MCF 10A (cell line): ENCODE results near the gene ADSS2. TPM values are rescaled to one million over a fixed set of nuclear protein-coding genes. Genes with fewer than 3 reads are reported as not detected.

Experiments
- BruUV-seq: library from RNA; stranded (reverse); fragments of 400-500 nt; replicated peaks from 2 replicates; lab custom pipeline; 2021; lab: Mats Ljungman, UMichigan
- CTCF ChIA-PET: fragments of 300-600 bp; sonication (Branson Sonifier 250); formaldehyde crosslinking; extraction: SDS; loops from one replicate; lab custom pipeline; 2021; ENCODE audit warnings: antibody characterized with exemption, inconsistent platforms; lab: Yijun Ruan, JAX
- POLR2A ChIA-PET: fragments of 300-600, 350-650 bp; sonication (Branson Sonifier 250); formaldehyde crosslinking; extraction: SDS; loops from one replicate; lab custom pipeline; 2020; ENCODE audit warnings: antibody characterized with exemption, inconsistent platforms; lab: Yijun Ruan, JAX
- DNase-seq: peaks from one replicate; pipeline ENCODE4 v3.0.0-alpha.2; 2018; ENCODE audit not compliant: unreplicated experiment
- H3K27ac Mint-ChIP-seq: one replicate; pipeline ENCODE4 v1.8.0; 2022; ENCODE audit warnings: mild to moderate bottlenecking, low read depth, mixed read lengths; ENCODE audit not compliant: unreplicated experiment
- H3K27me3 Mint-ChIP-seq: one replicate; pipeline ENCODE4 v1.8.0; 2022; ENCODE audit warnings: mixed read lengths; ENCODE audit not compliant: insufficient read depth, unreplicated experiment
- H3K36me3 Mint-ChIP-seq: one replicate; pipeline ENCODE4 v1.8.0; 2022; ENCODE audit warnings: mild to moderate bottlenecking, moderate library complexity, mixed read lengths; ENCODE audit not compliant: insufficient read depth, unreplicated experiment
- H3K4me1 Mint-ChIP-seq: one replicate; pipeline ENCODE4 v1.8.0; 2022; ENCODE audit warnings: mixed read lengths; ENCODE audit not compliant: insufficient read depth, unreplicated experiment
- H3K4me3 Mint-ChIP-seq: one replicate; pipeline ENCODE4 v1.8.0; 2022; ENCODE audit warnings: mild to moderate bottlenecking, moderate library complexity, mixed read lengths; ENCODE audit not compliant: unreplicated experiment
- H3K9me3 Mint-ChIP-seq: one replicate; pipeline ENCODE4 v1.8.0; 2022; ENCODE audit warnings: mixed read lengths; ENCODE audit not compliant: unreplicated experiment
- CTCF ChIP-seq: fragments of 200-600 bp; IDR thresholded peaks from one replicate; pipeline ENCODE4 v1.8.0; 2022; ENCODE audit warnings: antibody characterized with exemption, mild to moderate bottlenecking; ENCODE audit not compliant: unreplicated experiment
- intact Hi-C: fragments of 100-400 bp; cut with micrococcal nuclease; formaldehyde crosslinking; loops from 2 replicates; pipeline ENCODE4 v1.14.1; 2022
- total RNA-seq: library from RNA; stranded (reverse); gene quantifications from 2 replicates; pipeline ENCODE4 v1.2.3, GENCODE V29; 2022

ADSS2 gene
- total RNA-seq, 1 experiment from 2014 or later, result 87.5 TPM

DNA sequence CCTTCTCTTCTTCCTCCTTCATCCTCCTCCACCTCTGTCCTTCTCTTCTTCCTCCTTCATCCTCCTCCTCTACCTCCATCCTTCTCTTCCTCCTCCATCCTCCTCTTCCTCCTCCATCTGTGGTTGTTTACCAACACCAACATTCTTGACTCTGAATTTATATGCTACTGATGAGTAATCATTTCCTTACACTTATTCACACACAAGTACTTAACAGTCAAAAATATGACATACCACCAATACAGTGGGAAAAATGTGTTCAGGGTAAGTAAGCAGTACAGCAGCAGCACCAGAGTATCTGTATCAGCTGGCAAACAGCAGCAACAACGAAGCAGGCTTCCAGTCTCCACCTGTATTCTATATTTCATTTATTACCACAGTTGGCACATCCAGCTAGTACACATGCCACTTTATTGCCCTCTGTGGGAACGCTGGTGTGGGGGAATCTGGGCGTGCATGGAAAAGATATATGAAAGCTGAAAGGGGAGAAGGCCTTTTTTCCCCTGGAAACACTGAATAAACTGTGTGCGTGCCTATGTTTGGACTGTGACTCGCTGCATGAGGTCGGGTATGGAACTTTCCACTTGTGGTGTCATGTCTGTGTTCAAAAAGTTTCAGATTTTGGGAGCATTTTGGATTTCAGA lies 16.0 kb downstream of the ADSS2 start:
- BruUV-seq, result no TSS peak
- ChIA-PET CTCF (interaction anchor here (0.5 to 2.3 kb wide), 9 partner anchors 9 to 971 kb away, joined by 3 to 7 read pairs (median 4); no protein-coding TSS in a partner anchor), POLR2A (interaction anchor here (1.0 to 3.6 kb wide), 8 partner anchors 8 to 113 kb away, joined by 3 to 61 read pairs (median 7); partner anchors contain the start of gene ADSS2)
- no peak for TF ChIP-seq CTCF
- intact Hi-C loops, result no loop called here
- Mint-ChIP-seq H3K36me3 (peaks cover 62% of the 10 kb centered on the region), H3K4me3 (peak overlapping the region; percentile 55), H3K27ac (peak overlapping the region; percentile 76), H3K4me1 (peaks cover 59% of the 10 kb centered on the region), H3K9me3 (peaks cover 6% of the 10 kb centered on the region), H3K27me3 (no peaks in the 10 kb centered on the region)
- DNase-seq, result peak; percentile 73

DNA sequence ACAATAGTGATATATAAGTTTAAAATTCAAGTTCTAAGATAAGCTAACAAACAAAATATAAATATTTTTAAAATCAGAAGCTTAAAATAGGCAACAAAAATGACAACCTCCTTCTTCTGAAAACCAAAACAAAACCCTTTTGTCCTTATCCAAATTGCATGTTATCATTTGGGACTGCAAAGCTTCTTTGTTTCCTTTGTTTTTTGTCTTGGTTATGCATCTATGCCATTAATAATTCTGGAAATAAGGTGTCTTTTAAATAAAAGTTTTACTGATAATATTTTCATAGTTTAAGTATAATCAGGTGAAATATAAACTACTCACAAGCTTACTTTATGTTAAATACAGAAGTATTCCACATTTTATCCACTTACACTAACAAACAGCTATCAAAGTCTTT lies 20.5 kb downstream of the ADSS2 start:
- intact Hi-C loops, result no loop called here
- Mint-ChIP-seq H3K27me3 (no peaks in the 10 kb centered on the region), H3K27ac (no peak overlapping the region), H3K9me3 (no peaks in the 10 kb centered on the region), H3K4me1 (peaks cover 16% of the 10 kb centered on the region), H3K36me3 (peaks cover 70% of the 10 kb centered on the region), H3K4me3 (no peak overlapping the region)
- CTCF ChIA-PET, result interaction anchor here (0.8 to 2.0 kb wide), 4 partner anchors 13 to 173 kb away, joined by 3 to 4 read pairs (median 3); no protein-coding TSS in a partner anchor
- POLR2A ChIA-PET, result interaction anchor here (0.6 to 2.8 kb wide), 9 partner anchors 8 to 1358 kb away, joined by 3 to 14 read pairs (median 7); no protein-coding TSS in a partner anchor
- DNase-seq, result no peak
- no peak for TF ChIP-seq CTCF
- BruUV-seq, result no TSS peak

- H3K9me3 Mint-ChIP-seq, result no peaks in the 10 kb centered on the region
- no peak for TF ChIP-seq CTCF
- no peaks in the 10 kb centered on the region for H3K27me3 Mint-ChIP-seq
- intact Hi-C loops, result no loop called here
- H3K27ac Mint-ChIP-seq, result no peak overlapping the region
- H3K4me3 Mint-ChIP-seq, result no peak overlapping the region
- no peak for DNase-seq
- H3K4me1 Mint-ChIP-seq, result peaks cover 9% of the 10 kb centered on the region
- ChIA-PET CTCF (interaction anchor here (0.6 to 1.0 kb wide), 2 partner anchors 12 to 40 kb away, joined by 3 to 4 read pairs; no protein-coding TSS in a partner anchor), POLR2A (interaction anchor here (0.7 kb wide), 1 partner anchor 15 kb away, joined by 3 read pairs; no protein-coding TSS in a partner anchor)
- H3K36me3 Mint-ChIP-seq, result peaks cover 69% of the 10 kb centered on the region
- no TSS peak for BruUV-seq
Measured at GRCh38 chr1:244429818-244430217, 21.9 kb downstream of the ADSS2 start.

DNA sequence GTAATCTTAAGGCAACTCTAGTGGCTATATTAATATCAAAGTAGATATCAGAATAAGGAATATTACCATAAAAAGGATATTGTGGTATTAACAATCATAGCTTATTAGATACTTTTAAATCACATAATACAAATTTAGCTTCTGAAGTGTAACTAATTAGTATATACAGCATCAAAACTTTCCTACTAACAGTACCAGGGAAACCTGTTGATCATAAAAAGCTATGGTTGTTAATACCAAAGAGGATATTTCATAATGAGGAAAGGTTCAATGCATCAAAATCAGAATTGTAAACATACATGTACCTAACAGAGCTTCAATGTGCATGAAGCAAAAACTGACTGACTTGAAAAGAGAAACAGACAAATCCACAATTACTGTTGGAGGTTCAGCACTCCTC lies 24.1 kb downstream of the ADSS2 start:
- H3K4me3 Mint-ChIP-seq, result no peak overlapping the region
- H3K9me3 Mint-ChIP-seq, result no peaks in the 10 kb centered on the region
- peaks cover 72% of the 10 kb centered on the region for H3K36me3 Mint-ChIP-seq
- no peak overlapping the region for H3K27ac Mint-ChIP-seq
- BruUV-seq, result no TSS peak
- intact Hi-C loops, result no loop called here
- no peaks in the 10 kb centered on the region for H3K27me3 Mint-ChIP-seq
- H3K4me1 Mint-ChIP-seq, result peaks cover 5% of the 10 kb centered on the region
- no peak for DNase-seq
- TF ChIP-seq CTCF, result no peak
- ChIA-PET POLR2A (interaction anchor here (0.6 to 2.8 kb wide), 5 partner anchors 9 to 124 kb away, joined by 3 to 7 read pairs (median 4); no protein-coding TSS in a partner anchor), CTCF (interaction anchor here (0.6 to 5.8 kb wide), 5 partner anchors 13 to 128 kb away, joined by 3 to 36 read pairs (median 3); no protein-coding TSS in a partner anchor)
